ENCODE measurements around the gene GDPD3. TPM values are rescaled to one million over a fixed set of nuclear protein-coding genes. Genes with fewer than 3 reads are reported as not detected.

The GDPD3 gene
- total and polyA plus RNA-seq, 2 of the 13 experiments (the other 11 are each of a cell fraction or from before 2014, with no cell fraction given): 18.7 to 20.6 TPM

GRCh38 chr16:30063278-30063892 is 50.0 kb downstream of the GDPD3 start (continued):
- TF ChIP-seq JUN (CRISPR knock-in tag; IDR thresholded peaks at IDR 0.05) (no peak), POLR2AphosphoS5 (IDR thresholded peaks at IDR 0.05; ENCODE audit: low read depth, low read length) (no peak), POGZ (CRISPR knock-in tag; IDR thresholded peaks at IDR 0.05) (no peak), MED1 (CRISPR knock-in tag; IDR thresholded peaks at IDR 0.05) (0 out of 2 replicates have a peak, but pooled peaks have one; percentile 1), ZNF589 (CRISPR knock-in tag; conservative IDR thresholded peaks at IDR 0.05) (0 out of 2 replicates have a peak, but pooled peaks have one; percentile 92), STAT5B (CRISPR knock-in tag; IDR thresholded peaks at IDR 0.05) (no peak), ARNT (IDR thresholded peaks at IDR 0.05) (no peak), ZNF614 (CRISPR knock-in tag; IDR thresholded peaks at IDR 0.05; ENCODE audit: borderline replicate concordance) (no peak), ZBED4 (CRISPR knock-in tag; IDR thresholded peaks at IDR 0.05; ENCODE audit: borderline replicate concordance) (no peak), ZNF280D (CRISPR knock-in tag; IDR thresholded peaks at IDR 0.05) (no peak), HHEX (CRISPR knock-in tag; IDR thresholded peaks at IDR 0.05) (no peak), HIC2 (CRISPR knock-in tag; IDR thresholded peaks at IDR 0.05; ENCODE audit: low read depth) (peak; percentile 69), SNAPC2 (CRISPR knock-in tag; IDR thresholded peaks at IDR 0.05) (no peak), PLRG1 (conservative IDR thresholded peaks at IDR 0.05) (no peak)
- TF ChIP-seq, protein P1, sequence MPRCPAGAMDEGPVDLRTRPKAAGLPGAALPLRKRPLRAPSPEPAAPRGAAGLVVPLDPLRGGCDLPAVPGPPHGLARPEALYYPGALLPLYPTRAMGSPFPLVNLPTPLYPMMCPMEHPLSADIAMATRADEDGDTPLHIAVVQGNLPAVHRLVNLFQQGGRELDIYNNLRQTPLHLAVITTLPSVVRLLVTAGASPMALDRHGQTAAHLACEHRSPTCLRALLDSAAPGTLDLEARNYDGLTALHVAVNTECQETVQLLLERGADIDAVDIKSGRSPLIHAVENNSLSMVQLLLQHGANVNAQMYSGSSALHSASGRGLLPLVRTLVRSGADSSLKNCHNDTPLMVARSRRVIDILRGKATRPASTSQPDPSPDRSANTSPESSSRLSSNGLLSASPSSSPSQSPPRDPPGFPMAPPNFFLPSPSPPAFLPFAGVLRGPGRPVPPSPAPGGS (CRISPR knock-in tag; IDR thresholded peaks at IDR 0.05): peak; percentile 52; the same call in 1 of the 2 replicates
- TF ChIP-seq, protein P2, sequence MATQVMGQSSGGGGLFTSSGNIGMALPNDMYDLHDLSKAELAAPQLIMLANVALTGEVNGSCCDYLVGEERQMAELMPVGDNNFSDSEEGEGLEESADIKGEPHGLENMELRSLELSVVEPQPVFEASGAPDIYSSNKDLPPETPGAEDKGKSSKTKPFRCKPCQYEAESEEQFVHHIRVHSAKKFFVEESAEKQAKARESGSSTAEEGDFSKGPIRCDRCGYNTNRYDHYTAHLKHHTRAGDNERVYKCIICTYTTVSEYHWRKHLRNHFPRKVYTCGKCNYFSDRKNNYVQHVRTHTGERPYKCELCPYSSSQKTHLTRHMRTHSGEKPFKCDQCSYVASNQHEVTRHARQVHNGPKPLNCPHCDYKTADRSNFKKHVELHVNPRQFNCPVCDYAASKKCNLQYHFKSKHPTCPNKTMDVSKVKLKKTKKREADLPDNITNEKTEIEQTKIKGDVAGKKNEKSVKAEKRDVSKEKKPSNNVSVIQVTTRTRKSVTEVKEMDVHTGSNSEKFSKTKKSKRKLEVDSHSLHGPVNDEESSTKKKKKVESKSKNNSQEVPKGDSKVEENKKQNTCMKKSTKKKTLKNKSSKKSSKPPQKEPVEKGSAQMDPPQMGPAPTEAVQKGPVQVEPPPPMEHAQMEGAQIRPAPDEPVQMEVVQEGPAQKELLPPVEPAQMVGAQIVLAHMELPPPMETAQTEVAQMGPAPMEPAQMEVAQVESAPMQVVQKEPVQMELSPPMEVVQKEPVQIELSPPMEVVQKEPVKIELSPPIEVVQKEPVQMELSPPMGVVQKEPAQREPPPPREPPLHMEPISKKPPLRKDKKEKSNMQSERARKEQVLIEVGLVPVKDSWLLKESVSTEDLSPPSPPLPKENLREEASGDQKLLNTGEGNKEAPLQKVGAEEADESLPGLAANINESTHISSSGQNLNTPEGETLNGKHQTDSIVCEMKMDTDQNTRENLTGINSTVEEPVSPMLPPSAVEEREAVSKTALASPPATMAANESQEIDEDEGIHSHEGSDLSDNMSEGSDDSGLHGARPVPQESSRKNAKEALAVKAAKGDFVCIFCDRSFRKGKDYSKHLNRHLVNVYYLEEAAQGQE (IDR thresholded peaks at IDR 0.05; ENCODE audit: borderline replicate concordance in 1 of 2, low read depth in 1 of 2, low read length in 2 of 2): no peak

Data from HepG2 (cell line).